Posterior cingulate gyrus (tissue), 11 donors: ENCODE data around the gene TRERF1.

Experiments
- DNase-seq, 10 donors: peaks; one replicate each; pipeline versions ENCODE4 v3.0.0 to v3.0.0-alpha.2; 2020 to 2021; ENCODE audit warnings: mixed read lengths in 3 of 10
- intact Hi-C: fragments of 100-400 bp; cut with DNase I; formaldehyde crosslinking; loops from one replicate; pipeline ENCODE4 v1.15.1; 2023

TRERF1 gene

DNA sequence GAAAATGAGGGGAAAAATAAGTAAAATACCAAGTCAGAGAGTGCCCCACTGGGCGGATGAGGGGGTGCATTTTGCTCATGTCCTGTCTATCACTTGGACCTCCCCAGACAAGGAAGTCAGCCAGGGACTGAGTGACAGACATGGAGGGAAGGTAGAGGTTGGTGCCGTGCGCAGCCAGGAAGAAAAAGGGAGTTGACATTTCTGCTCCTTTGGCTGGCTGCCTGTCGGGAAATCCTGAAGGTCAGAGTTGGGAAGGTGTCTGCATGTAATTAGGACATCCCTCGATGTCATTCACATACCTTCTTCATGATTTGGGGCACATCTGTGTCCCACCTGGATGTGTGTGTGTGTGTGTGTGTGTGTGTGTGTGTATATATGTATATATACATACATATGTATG is 269.6 kb downstream of the TRERF1 start:
- intact Hi-C loops: no loop called here
- no peak for DNase-seq

DNA sequence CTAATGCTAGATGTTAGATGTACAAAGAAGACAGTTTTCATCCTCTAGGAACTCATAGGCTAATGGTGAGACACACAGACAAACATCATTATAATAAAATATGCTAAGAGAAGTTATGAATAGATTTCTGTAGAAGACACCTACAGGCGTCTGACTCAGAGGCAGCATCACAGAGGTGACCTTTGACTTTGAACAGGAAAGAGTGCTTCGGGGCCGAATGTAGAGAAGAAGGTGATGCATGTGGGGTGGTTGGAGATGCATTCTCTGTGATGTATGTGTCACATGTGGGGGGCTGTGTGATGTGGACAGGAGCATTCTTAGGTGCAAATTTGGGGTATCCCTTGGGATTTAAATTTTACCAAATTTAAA is 271.8 kb downstream of the TRERF1 start:
- no peak for DNase-seq
- intact Hi-C loops: no loop called here

DNA sequence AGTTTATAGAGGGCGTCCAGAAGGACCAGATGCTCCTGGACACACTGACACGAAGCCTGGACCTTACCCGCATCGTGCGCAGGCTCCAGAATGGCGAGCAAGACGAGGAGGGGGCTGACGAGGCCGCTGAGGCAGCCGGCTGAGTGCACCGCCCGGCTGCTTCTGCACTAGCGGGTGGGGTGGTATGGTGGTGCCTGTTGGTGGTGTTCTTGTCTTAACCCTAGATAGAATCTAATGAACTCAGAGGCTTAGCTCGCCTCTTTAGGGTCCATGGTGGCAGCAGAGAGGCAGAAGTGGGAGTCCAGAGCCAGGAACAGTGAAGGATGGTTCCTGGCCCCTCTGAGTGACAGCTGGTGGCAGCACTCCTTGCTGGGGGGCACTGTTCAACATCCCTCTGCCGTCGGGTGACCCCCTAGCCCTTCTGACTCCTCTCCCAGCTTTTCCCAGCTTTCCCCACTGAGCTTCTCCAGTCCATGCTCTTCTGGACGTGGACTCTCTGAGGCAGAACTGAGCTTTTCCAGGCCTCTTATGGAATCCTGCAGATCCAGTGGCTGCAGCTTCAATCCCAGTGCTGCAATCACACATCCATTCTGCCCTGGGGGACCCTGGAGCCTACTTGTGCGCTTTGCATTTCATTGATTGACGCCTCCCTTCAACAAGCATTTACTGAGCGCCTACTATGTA is 272.3 kb downstream of the TRERF1 start:
- no peak for DNase-seq
- intact Hi-C loops: no loop called here

DNA sequence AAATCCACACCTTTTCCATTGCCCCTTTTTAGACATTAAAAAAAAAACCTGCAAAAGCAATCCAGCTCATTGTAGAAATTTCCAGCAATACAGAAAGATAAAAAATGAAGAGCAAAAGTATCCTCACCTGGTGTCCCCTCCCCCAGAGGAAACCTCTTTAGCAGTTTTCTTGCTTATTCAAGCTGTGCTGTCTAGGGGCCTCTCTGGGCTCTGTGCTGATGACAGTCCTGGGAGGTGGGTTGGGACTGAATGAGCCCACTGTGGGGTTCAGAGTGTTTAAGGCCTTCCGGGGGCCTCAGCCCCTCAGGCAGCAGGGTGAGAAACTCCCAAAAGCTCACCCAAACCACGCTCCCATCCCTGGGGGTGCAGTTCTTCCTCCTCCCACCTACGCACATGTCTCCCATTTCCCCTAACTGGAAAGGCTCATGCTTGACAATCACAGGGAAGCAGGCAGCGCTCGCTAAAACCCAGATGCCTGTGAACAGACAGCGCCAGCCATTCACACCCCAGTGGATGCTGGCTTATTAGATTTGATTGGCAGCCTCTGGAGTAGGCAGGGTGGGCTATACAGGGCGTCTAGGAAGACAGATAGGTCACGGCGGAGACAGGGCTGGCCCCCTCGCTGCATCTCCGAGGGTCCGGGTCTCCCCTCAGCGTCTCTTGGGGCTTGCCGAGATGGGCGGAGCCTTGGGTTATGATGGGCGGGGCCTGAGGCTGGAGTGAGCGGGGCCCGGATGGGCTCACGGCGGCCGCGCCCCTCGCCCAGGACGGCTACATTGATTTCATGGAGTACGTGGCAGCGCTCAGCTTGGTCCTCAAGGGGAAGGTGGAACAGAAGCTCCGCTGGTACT is 274.0 kb downstream of the TRERF1 start:
- intact Hi-C loops: no loop called here
- DNase-seq: no peak

GRCh38 chr6:42176981-42177380 is 274.7 kb downstream of the TRERF1 start:
- intact Hi-C loops: no loop called here
- DNase-seq: no peak

DNA sequence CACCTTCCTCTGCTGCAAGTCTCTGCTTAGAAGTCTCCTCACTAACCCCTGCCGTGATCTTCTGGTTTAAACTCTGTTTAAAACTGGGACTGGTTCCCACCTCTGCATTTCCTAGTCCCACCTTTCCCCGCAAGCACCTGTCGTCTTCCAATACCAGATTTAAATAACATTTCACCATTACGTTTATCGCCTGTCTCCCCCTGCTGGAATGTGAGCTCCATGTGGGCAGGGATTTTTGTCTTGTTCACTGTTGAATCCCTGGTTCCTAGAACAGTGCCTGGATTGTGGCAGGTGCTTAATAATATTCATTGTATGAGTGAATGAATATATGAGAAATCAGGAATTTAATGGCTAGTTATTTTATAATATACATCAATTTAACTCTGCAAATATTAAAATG is 275.9 kb downstream of the TRERF1 start:
- intact Hi-C loops: no loop called here
- no peak for DNase-seq
